ENCODE measurements around the gene HCRTR1.

- no peak for TF ChIP-seq CTCF (IDR thresholded peaks at IDR 0.05; ENCODE audit: poor library complexity, severe bottlenecking)
- no peak for TF ChIP-seq TAF1 (IDR thresholded peaks at IDR 0.05; ENCODE audit: low read depth)
- no peak for TF ChIP-seq REST (IDR thresholded peaks at IDR 0.05; ENCODE audit: borderline replicate concordance)
- no peak for TF ChIP-seq EP300 (conservative IDR thresholded peaks at IDR 0.05; ENCODE audit: poor library complexity, severe bottlenecking)
- TF ChIP-seq MXI1 (conservative IDR thresholded peaks at IDR 0.05; ENCODE audit: poor library complexity, severe bottlenecking): no peak
- no peak for TF ChIP-seq EZH2 (IDR thresholded peaks at IDR 0.05; ENCODE audit: borderline replicate concordance, insufficient read depth, low read length, poor library complexity, severe bottlenecking)
- no peak for TF ChIP-seq SMC3 (conservative IDR thresholded peaks at IDR 0.05; ENCODE audit: poor library complexity)
- TF ChIP-seq POLR2AphosphoS5 (IDR thresholded peaks at IDR 0.05): no peak
Measured at GRCh38 chr1:31670593-31670964, 53.1 kb downstream of the HCRTR1 start.
